Stimulated activated CD4-positive, alpha-beta T cell treated with anti-CD3 and anti-CD28 coated beads, TNF-alpha, amount 100 ng/mL, for 1 hour (primary cell): ENCODE data around the gene THSD4.

ENCODE experiments used
- DNase-seq, 3 donors: peaks; one replicate each; pipeline ENCODE4 v3.0.0-alpha.2; 2020; ENCODE audit warnings: low read depth in 3 of 3, low spot score in 1 of 3

THSD4 gene

GRCh38 chr15:71732636-71733035 is 617.4 kb downstream of the THSD4 start:
- no peak for DNase-seq

- DNase-seq = no peak
Measured at GRCh38 chr15:71733122-71733521, 617.9 kb downstream of the THSD4 start.

GRCh38 chr15:71734709-71735384 is 619.6 kb downstream of the THSD4 start:
- DNase-seq = no peak

- DNase-seq = no peak
Measured at GRCh38 chr15:71735385-71735757, 620.1 kb downstream of the THSD4 start.

GRCh38 chr15:71736286-71736947 is 621.1 kb downstream of the THSD4 start:
- no peak for DNase-seq

GRCh38 chr15:71737761-71738160 is 622.5 kb downstream of the THSD4 start:
- no peak for DNase-seq

GRCh38 chr15:71739355-71739754 is 624.1 kb downstream of the THSD4 start:
- DNase-seq = no peak

- DNase-seq = no peak
Measured at GRCh38 chr15:71742964-71743363, 627.7 kb downstream of the THSD4 start.

- peak; percentile 7 to 41 (median 9) for DNase-seq
Measured at GRCh38 chr15:71743861-71744382, 628.7 kb downstream of the THSD4 start.

GRCh38 chr15:71746719-71747118 is 631.4 kb downstream of the THSD4 start:
- DNase-seq = no peak

- DNase-seq = no peak
Measured at GRCh38 chr15:71747128-71748083, 632.1 kb downstream of the THSD4 start.

GRCh38 chr15:71748293-71748718 is 633.0 kb downstream of the THSD4 start:
- DNase-seq = no peak

- DNase-seq = no peak
Measured at GRCh38 chr15:71749500-71749899, 634.2 kb downstream of the THSD4 start.

- DNase-seq = no peak
Measured at GRCh38 chr15:71752128-71752527, 636.9 kb downstream of the THSD4 start.

- no peak for DNase-seq
Measured at GRCh38 chr15:71752604-71753289, 637.5 kb downstream of the THSD4 start.

GRCh38 chr15:71753346-71753745 is 638.1 kb downstream of the THSD4 start:
- DNase-seq = no peak

- DNase-seq = no peak
Measured at GRCh38 chr15:71754660-71755059, 639.4 kb downstream of the THSD4 start.

- DNase-seq = no peak
Measured at GRCh38 chr15:71755092-71755970, 640.1 kb downstream of the THSD4 start.

GRCh38 chr15:71756599-71757352 is 641.5 kb downstream of the THSD4 start:
- DNase-seq = no peak
